Lower leg skin (tissue), 4 donors: ENCODE measurements around the gene OLFML3. TPM values are rescaled to one million over a fixed set of nuclear protein-coding genes. Genes with fewer than 3 reads are reported as not detected.

Experiments
- DNase-seq, 2 donors: peaks; one replicate each; pipeline ENCODE4 v3.0.0-alpha.2; 2019; ENCODE audit warnings: low spot score in 2 of 2
- H3K4me3 ChIP-seq: fragments of 200-600 bp; sonication (generic); 2 replicates; pipeline ENCODE4 v1.5.1; 2017; ENCODE audit warnings: mild to moderate bottlenecking, low read depth; ENCODE audit not compliant: poor library complexity, severe bottlenecking
- POLR2A ChIP-seq, 2 donors: fragments of 450-650 bp; IDR thresholded peaks; one replicate each; pipeline ENCODE4 v1.6.1; 2016 to 2017; ENCODE audit warnings: antibody characterized with exemption in 2 of 2, mild to moderate bottlenecking in 1 of 2, moderate library complexity in 1 of 2
- WGBS, 2 donors: methylation state at CpG; one replicate each; pipeline ENCODE4 v1.1.5; 2018; 5-methylcytosine and 5-hydroxymethylcytosine counted together
- intact Hi-C: fragments of 100-400 bp; cut with DNase I; formaldehyde crosslinking; loops from one replicate; pipeline ENCODE4 v1.15.0; 2023; ENCODE audit warnings: low total_unique reads
- total RNA-seq, 4 donors: library from RNA; depleted of rRNA; stranded (reverse); fragments of >200 nt; gene quantifications; one replicate each; pipeline ENCODE4 v1.1.0, GENCODE V29; 2016
- TF ChIP-seq, protein P1 (sequence below), 3 donors: fragments of 450-650 bp; IDR thresholded peaks; one replicate each; pipeline ENCODE4 v1.5.1; 2016; ENCODE audit warnings: antibody characterized with exemption in 3 of 3, mild to moderate bottlenecking in 3 of 3, moderate library complexity in 2 of 3

The OLFML3 gene
- total RNA-seq, 4 donors from 2014 or later = 3.7 to 57.9 (median 15.9) TPM

DNA sequence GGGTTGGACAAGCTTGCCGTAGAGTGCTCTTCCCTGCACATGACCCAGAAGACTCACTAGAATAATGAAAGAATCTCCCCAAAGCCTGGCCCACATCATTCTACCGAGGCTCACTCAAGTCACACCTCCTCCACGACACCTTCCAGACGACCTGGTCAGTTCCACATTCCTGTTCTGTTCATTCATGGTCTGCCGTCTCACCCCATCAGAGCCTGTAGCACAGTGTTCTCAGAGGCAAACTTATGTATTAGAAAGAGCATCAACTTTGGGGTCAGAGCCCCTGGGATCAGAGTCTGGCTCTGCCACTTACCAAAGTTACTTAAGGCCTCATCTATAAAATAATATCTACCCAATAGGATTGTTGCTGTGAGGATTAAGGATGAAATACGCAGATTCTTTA lies 7.5 kb downstream of the OLFML3 start:
- no peak overlapping the region for H3K4me3 ChIP-seq
- TF ChIP-seq, protein P1, sequence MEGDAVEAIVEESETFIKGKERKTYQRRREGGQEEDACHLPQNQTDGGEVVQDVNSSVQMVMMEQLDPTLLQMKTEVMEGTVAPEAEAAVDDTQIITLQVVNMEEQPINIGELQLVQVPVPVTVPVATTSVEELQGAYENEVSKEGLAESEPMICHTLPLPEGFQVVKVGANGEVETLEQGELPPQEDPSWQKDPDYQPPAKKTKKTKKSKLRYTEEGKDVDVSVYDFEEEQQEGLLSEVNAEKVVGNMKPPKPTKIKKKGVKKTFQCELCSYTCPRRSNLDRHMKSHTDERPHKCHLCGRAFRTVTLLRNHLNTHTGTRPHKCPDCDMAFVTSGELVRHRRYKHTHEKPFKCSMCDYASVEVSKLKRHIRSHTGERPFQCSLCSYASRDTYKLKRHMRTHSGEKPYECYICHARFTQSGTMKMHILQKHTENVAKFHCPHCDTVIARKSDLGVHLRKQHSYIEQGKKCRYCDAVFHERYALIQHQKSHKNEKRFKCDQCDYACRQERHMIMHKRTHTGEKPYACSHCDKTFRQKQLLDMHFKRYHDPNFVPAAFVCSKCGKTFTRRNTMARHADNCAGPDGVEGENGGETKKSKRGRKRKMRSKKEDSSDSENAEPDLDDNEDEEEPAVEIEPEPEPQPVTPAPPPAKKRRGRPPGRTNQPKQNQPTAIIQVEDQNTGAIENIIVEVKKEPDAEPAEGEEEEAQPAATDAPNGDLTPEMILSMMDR (IDR thresholded peaks at IDR 0.05) = no peak
- TF ChIP-seq POLR2A (IDR thresholded peaks at IDR 0.05) = no peak
- DNase-seq = no peak
- WGBS, 2 donors = 72 to 82% methylated on average over 6 of the region's 6 CpGs
- intact Hi-C loops = no loop called here

- H3K4me3 ChIP-seq = no peak overlapping the region
- TF ChIP-seq, protein P1 (IDR thresholded peaks at IDR 0.05) = no peak
- TF ChIP-seq POLR2A (IDR thresholded peaks at IDR 0.05) = no peak
- WGBS, 2 donors = 65 to 89% methylated on average over 5 of the region's 5 CpGs
- no peak for DNase-seq
- intact Hi-C loops = no loop called here
Measured at GRCh38 chr1:113987259-113987658, 8.0 kb downstream of the OLFML3 start.

DNA sequence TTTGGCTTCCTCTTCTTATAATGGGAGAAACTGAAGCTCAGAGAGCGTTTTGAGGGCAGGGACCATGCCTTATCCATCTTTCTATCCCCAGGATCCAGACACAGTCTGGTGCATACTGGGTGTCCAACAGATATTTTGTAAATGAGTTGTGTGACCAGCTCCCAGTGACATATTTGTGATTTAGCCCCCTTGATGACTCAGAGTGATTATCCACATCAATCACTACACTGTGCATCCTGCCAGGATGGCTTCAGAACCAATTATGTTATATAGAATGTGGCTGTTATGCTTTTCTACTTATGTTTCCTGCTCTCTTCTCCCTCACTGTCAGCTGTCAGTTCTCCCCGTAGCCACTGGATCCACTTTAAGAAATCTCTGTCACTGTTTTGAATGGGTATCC lies 11.3 kb downstream of the OLFML3 start:
- DNase-seq = no peak
- TF ChIP-seq, protein P1 (IDR thresholded peaks at IDR 0.05) = no peak
- TF ChIP-seq POLR2A (IDR thresholded peaks at IDR 0.05) = no peak
- 51 to 79% methylated on average over 2 of the region's 2 CpGs for WGBS, 2 donors
- intact Hi-C loops = no loop called here
- no peak overlapping the region for H3K4me3 ChIP-seq

DNA sequence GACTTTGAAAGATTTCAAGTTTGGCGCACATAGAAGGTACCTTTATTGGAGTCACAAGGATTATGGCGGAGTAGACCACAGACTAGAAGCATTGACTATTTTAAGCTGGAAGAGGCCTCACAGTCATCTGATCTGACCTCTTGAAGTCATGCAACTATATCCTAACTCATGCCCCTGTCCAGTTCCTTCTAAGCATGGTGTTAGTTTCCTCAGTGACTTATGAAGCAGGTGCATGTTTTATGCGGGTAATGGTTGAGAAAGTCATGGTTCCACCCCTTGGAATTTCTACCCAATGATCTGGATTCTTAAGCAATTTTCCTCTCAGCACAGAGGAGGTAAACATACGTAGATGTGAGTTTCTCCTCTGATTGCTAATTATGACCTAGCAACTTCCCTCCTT lies 11.7 kb downstream of the OLFML3 start:
- TF ChIP-seq, protein P1 (IDR thresholded peaks at IDR 0.05) = no peak
- no peak for TF ChIP-seq POLR2A (IDR thresholded peaks at IDR 0.05)
- intact Hi-C loops = no loop called here
- no peak for DNase-seq
- no peak overlapping the region for H3K4me3 ChIP-seq
- WGBS, 2 donors = 89 to 93% methylated on average over 4 of the region's 4 CpGs

- no peak overlapping the region for H3K4me3 ChIP-seq
- DNase-seq = no peak
- WGBS, 2 donors = 88 to 95% methylated on average over 5 of the region's 5 CpGs
- no peak for TF ChIP-seq POLR2A (IDR thresholded peaks at IDR 0.05)
- intact Hi-C loops = no loop called here
Measured at GRCh38 chr1:113991467-113991997, 12.3 kb downstream of the OLFML3 start.

DNA sequence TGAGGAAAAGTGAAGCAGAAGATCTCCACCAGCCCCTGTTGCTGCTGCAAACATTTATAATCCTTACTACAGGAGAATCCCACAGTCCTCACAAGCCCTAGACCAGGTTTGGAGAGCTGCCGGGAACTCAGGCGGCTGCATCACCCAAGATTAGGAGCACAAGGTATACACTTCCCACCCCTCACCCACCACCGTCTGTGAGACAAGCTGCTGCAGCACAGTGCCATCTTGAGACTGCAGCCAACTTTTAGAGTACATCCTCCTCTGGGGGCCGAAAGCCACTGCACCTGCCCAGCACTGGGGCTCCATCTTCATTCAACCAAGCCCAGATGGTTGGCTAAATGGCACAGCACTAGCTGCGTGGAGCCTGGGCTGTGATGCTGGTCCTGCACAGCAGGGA lies 13.8 kb downstream of the OLFML3 start:
- H3K4me3 ChIP-seq = no peak overlapping the region
- intact Hi-C loops = no loop called here
- no peak for DNase-seq
- TF ChIP-seq, protein P1 (IDR thresholded peaks at IDR 0.05) = no peak
- TF ChIP-seq POLR2A (IDR thresholded peaks at IDR 0.05) = no peak
- 87 to 91% methylated on average over 4 to 5 of the region's 5 CpGs for WGBS, 2 donors
